Liver (tissue), 2 donors: Measurements from ENCODE around the gene TGFB1I1.

Source experiments
- RXRA ChIP-seq, 2 donors: IDR thresholded peaks; 2 replicates each; pipeline ENCODE4 v1.6.1; 2017 to 2018; ENCODE audit warnings: antibody characterized with exemption in 2 of 2, mild to moderate bottlenecking in 1 of 2
- TAF1 ChIP-seq: conservative IDR thresholded peaks from 2 replicates; pipeline ENCODE4 v1.6.1; 2016; ENCODE audit warnings: antibody characterized with exemption, mild to moderate bottlenecking
- donor health status: healthy.

- no peak for TF ChIP-seq RXRA (IDR thresholded peaks at IDR 0.05)
- TF ChIP-seq TAF1, result no peak
Observed at GRCh38 chr16:31519759-31520431, 47.9 kb downstream of the TGFB1I1 start.
